GM21786 (cell line): ENCODE data around the gene FAM114A1.

Experiments
- ATAC-seq: cut with Tn5 transposase; IDR thresholded peaks from one replicate; pipeline ENCODE4 v1.9.1; 2021; ENCODE audit not compliant: unreplicated experiment

The FAM114A1 gene

GRCh38 chr4:38994135-38994534 is 126.5 kb downstream of the FAM114A1 start:
- no peak for ATAC-seq
